Measurements from ENCODE around the gene DOHH. TPM values are rescaled to one million over a fixed set of nuclear protein-coding genes. Genes with fewer than 3 reads are reported as not detected.

DOHH gene
- total and polyA plus RNA-seq, 9 of the 15 experiments (the other 6 are each of a cell fraction or from before 2014, with no cell fraction given): 0.14 to 47.2 (median 5.1) TPM

DNA sequence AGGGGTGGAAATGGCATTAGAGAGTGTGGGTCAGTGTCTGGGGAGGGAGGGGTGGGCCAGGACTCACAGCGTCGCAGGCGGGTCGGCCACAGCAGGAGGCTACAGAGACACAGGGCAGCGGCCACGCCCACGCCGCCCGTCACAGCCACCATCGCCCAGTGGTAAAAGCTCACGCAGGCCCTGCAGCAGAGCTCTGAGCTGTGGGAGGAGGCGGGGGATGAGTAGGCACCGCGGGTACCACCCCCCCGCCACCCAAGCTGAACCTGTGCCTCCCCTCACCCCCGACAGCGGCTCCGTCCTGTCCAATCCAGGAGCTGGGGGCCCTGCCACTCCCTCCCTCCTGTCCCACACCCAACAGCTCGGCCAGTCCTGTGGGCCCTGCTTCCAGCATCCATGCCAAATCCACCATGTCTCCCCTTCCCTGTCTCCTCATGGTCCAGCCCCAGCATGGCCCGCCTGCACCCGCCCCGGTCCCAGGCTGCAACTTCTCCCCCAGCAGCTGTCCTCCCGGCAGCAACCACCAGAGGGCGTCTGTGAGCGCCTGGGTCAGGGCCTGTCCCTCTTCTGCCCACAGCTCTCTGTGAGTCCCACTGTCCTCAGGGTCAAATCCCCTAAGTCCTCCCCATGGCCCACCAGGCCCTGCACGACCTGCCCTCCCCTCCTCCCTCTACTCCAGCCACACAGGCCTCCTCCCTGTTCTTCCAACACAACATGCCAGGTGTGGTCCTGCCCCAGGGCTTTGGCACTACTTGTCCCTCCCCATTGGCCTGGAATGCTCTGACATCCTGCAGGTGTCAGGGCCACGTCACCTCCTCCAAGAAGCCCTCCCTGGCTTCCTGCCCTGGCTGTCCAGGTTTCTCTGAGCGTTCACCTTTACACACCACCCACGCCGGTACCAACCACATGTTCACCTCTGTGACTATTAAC is 44.5 kb upstream of the DOHH start (continued):
- TF ChIP-seq, protein P1, sequence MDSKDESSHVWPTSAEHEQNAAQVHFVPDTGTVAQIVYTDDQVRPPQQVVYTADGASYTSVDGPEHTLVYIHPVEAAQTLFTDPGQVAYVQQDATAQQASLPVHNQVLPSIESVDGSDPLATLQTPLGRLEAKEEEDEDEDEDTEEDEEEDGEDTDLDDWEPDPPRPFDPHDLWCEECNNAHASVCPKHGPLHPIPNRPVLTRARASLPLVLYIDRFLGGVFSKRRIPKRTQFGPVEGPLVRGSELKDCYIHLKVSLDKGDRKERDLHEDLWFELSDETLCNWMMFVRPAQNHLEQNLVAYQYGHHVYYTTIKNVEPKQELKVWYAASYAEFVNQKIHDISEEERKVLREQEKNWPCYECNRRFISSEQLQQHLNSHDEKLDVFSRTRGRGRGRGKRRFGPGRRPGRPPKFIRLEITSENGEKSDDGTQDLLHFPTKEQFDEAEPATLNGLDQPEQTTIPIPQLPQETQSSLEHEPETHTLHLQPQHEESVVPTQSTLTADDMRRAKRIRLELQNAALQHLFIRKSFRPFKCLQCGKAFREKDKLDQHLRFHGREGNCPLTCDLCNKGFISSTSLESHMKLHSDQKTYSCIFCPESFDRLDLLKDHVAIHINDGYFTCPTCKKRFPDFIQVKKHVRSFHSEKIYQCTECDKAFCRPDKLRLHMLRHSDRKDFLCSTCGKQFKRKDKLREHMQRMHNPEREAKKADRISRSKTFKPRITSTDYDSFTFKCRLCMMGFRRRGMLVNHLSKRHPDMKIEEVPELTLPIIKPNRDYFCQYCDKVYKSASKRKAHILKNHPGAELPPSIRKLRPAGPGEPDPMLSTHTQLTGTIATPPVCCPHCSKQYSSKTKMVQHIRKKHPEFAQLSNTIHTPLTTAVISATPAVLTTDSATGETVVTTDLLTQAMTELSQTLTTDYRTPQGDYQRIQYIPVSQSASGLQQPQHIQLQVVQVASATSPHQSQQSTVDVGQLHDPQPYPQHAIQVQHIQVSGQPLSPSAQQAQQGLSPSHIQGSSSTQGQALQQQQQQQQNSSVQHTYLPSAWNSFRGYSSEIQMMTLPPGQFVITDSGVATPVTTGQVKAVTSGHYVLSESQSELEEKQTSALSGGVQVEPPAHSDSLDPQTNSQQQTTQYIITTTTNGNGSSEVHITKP (IDR thresholded peaks at IDR 0.05; ENCODE audit: partially characterized antibody): peak; percentile 55
- no peak for TF ChIP-seq ZSCAN32 (CRISPR knock-in tag; IDR thresholded peaks at IDR 0.05)
- TF ChIP-seq, protein P2, sequence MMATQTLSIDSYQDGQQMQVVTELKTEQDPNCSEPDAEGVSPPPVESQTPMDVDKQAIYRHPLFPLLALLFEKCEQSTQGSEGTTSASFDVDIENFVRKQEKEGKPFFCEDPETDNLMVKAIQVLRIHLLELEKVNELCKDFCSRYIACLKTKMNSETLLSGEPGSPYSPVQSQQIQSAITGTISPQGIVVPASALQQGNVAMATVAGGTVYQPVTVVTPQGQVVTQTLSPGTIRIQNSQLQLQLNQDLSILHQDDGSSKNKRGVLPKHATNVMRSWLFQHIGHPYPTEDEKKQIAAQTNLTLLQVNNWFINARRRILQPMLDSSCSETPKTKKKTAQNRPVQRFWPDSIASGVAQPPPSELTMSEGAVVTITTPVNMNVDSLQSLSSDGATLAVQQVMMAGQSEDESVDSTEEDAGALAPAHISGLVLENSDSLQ (IDR thresholded peaks at IDR 0.05): peak; percentile 53
- no peak for TF ChIP-seq NFRKB (IDR thresholded peaks at IDR 0.05; ENCODE audit: low read depth)
- no peak for TF ChIP-seq TGIF2 (CRISPR knock-in tag; IDR thresholded peaks at IDR 0.05)
- TF ChIP-seq FOXP1 (CRISPR knock-in tag; IDR thresholded peaks at IDR 0.05): no peak
- TF ChIP-seq, protein P3, sequence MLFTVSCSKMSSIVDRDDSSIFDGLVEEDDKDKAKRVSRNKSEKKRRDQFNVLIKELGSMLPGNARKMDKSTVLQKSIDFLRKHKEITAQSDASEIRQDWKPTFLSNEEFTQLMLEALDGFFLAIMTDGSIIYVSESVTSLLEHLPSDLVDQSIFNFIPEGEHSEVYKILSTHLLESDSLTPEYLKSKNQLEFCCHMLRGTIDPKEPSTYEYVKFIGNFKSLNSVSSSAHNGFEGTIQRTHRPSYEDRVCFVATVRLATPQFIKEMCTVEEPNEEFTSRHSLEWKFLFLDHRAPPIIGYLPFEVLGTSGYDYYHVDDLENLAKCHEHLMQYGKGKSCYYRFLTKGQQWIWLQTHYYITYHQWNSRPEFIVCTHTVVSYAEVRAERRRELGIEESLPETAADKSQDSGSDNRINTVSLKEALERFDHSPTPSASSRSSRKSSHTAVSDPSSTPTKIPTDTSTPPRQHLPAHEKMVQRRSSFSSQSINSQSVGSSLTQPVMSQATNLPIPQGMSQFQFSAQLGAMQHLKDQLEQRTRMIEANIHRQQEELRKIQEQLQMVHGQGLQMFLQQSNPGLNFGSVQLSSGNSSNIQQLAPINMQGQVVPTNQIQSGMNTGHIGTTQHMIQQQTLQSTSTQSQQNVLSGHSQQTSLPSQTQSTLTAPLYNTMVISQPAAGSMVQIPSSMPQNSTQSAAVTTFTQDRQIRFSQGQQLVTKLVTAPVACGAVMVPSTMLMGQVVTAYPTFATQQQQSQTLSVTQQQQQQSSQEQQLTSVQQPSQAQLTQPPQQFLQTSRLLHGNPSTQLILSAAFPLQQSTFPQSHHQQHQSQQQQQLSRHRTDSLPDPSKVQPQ (CRISPR knock-in tag; IDR thresholded peaks at IDR 0.05; ENCODE audit: borderline replicate concordance): no peak
- no peak for TF ChIP-seq ZZZ3 (IDR thresholded peaks at IDR 0.05)
- TF ChIP-seq HCFC1 (IDR thresholded peaks at IDR 0.05; ENCODE audit: low read depth, low read length): peak; percentile 20; the same call in 1 of the 2 replicates
- TF ChIP-seq, protein P4, sequence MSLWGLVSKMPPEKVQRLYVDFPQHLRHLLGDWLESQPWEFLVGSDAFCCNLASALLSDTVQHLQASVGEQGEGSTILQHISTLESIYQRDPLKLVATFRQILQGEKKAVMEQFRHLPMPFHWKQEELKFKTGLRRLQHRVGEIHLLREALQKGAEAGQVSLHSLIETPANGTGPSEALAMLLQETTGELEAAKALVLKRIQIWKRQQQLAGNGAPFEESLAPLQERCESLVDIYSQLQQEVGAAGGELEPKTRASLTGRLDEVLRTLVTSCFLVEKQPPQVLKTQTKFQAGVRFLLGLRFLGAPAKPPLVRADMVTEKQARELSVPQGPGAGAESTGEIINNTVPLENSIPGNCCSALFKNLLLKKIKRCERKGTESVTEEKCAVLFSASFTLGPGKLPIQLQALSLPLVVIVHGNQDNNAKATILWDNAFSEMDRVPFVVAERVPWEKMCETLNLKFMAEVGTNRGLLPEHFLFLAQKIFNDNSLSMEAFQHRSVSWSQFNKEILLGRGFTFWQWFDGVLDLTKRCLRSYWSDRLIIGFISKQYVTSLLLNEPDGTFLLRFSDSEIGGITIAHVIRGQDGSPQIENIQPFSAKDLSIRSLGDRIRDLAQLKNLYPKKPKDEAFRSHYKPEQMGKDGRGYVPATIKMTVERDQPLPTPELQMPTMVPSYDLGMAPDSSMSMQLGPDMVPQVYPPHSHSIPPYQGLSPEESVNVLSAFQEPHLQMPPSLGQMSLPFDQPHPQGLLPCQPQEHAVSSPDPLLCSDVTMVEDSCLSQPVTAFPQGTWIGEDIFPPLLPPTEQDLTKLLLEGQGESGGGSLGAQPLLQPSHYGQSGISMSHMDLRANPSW (CRISPR knock-in tag; IDR thresholded peaks at IDR 0.05): no peak
- TF ChIP-seq, protein P5, sequence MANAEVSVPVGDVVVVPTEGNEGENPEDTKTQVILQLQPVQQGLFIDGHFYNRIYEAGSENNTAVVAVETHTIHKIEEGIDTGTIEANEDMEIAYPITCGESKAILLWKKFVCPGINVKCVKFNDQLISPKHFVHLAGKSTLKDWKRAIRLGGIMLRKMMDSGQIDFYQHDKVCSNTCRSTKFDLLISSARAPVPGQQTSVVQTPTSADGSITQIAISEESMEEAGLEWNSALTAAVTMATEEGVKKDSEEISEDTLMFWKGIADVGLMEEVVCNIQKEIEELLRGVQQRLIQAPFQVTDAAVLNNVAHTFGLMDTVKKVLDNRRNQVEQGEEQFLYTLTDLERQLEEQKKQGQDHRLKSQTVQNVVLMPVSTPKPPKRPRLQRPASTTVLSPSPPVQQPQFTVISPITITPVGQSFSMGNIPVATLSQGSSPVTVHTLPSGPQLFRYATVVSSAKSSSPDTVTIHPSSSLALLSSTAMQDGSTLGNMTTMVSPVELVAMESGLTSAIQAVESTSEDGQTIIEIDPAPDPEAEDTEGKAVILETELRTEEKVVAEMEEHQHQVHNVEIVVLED (CRISPR knock-in tag; IDR thresholded peaks at IDR 0.05): no peak
- TF ChIP-seq ASH1L (IDR thresholded peaks at IDR 0.05; ENCODE audit: borderline replicate concordance, low read depth, partially characterized antibody): no peak
- TF ChIP-seq ZNF717 (CRISPR knock-in tag; IDR thresholded peaks at IDR 0.05): no peak
- TF ChIP-seq ZNF354B (CRISPR knock-in tag; IDR thresholded peaks at IDR 0.05): no peak
